Germinal center (tissue), 1 donor: ENCODE measurements around the gene CKB.
A peak's percentile ranks its signal among the peaks of the same experiment; 100 is the strongest.

Experiments
- DNase-seq: peaks from one replicate; pipeline ENCODE4 v3.0.0; 2012; ENCODE audit warnings: mixed read lengths, low spot score

Gene CKB

DNA sequence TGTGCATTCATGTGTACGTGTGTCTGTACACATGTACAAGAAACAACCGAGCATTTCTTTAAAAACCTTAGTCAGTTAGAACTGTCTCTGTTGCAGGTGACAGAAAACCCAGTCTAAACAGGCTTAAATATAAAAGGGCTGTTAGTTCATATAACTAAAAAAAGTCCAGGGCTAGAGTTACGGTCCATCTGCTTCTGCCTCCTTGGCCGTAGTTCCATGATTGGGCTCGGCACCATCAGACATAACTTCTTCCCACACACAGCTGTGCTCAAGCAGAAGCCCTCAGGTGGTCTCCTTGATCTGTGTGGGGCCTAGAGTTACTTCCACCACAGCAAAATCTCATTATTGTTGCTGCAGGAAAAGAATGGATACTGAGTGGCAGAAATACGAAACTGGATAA is 34.6 kb downstream of the CKB start:
- DNase-seq, result no peak

DNA sequence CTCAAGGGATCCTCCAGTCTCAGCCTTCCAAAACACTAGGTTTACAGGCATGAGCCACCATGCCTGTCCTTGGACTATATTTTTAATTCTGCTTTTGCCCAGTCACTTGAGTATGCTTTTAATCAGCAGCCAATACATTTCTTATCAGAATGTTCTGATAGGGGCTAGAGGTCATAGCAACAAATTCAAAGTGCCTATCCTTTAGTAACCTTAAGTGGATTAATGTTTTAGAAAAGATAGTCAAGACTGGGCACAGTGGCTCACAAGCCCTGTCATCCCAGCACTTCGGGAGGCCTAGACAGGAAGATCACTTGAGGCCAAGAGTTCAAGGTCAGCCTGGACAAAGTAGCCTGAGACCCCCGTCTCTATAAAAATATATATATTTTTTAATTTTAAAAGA is 37.1 kb downstream of the CKB start:
- DNase-seq, result no peak

DNA sequence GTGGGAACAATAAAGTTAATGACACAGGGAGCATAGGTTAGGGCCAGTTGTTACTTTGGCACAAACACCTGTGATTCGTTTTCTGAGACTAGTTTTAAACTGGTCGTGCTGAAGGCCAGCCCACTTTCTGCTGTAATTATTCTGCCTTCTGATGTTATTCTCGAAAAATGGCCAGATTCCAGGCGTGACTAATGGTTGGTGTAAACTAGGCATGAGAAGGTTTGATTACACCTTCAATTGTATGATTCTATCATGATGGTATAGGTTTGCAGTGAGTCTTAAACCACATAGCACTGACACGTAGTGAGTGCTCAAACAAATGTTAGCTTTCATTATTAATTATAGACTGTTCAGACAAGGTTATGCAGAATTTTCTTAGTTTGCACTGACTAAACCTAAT is 39.0 kb downstream of the CKB start:
- no peak for DNase-seq

DNA sequence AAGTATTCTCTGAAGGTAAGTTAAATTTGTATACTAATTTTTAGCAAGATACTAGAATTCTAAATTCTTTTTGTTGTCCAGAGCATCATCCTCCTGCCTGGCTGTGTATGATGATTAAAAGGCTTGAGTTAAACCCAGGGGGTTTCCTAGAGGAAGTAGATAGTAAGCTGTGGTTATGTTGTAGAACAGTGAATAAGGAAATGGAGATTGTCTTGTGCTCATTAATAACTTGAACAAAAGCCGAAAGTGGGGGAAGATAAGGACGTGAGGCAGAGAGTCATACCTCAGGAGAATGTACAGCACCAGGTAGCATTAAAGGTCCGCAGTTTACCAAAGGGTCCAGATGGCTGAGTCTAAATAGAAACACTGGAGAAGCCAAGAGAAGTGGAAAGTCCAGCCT is 42.0 kb downstream of the CKB start:
- peak; percentile 11 for DNase-seq

DNA sequence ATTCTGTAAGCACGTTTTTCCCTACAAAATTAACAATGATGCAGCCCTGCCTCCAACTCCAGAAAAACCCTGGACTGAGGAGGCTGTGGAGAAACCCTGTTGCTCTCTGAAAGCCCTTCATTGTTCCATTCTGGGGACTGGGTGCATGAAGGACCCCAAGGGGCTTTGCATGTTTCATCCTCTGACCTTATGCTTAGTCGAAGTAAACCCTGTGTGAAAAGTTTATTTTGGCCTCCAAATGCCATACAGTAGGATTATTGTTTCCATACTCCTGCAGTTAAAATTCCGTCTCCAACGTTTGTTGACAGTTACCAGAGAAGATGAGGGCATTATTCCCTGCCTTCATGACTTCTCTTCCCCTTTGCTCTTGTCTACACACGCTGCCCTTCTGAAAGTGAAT is 46.0 kb downstream of the CKB start:
- DNase-seq, result no peak

DNA sequence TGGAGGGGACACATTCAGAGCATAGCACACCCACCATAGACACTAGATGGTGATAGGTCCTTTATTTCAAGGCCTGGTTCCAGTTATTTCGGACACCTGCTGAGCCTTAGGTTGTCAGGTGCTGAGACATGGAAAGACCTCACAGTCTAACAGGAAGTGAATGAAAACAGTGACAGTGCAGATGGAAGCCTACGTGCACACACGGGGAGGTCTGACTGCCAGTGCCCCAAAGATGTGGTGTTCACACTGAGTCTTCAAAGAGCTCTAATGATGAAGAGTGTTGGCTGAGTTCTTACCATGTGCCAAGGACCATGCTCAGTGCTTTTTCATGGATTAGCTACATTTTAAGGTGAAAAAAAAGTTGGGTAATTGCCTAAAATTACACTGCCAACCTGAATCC is 46.6 kb downstream of the CKB start:
- DNase-seq, result no peak

DNA sequence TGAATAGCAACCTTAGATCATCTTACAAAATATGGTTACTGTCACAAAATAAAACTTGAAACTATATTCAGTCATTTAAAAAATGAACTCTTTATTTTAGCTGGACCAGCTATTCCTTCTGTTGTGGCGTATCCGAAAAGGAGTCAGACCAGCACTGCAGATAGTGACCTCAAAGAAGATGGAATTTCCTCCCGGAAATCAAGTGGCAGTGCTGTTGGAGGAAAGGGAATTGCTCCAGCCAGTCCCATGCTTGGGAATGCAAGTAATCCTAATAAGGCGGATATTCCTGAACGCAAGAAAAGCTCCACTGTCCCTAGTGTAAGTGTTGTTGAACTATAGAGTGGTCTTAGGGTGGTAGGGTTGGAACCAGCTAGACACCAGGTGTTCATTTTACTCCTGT is 47.7 kb downstream of the CKB start:
- no peak for DNase-seq

DNA sequence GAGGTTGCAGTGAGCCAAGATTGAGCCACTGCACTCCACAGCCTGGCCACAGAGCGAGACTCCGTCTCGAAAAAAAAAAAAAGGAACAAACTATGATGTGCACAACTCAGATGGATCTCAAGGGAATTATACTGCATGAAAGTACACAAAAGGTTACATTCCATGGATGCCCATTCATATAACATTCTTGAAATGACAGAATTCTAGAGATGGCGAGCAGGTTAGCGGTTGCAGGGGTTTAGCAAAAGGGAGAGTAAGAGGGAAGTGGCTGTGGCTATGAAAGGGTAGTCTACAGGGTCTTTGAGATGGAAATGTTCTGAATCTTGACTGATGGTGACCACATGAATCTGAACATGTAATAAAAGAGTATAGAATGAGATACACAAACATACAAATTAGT is 49.7 kb downstream of the CKB start:
- no peak for DNase-seq
